ENCODE measurements around the gene ARHGEF16.

GRCh38 chr1:3507636-3508275 lies 53.3 kb downstream of the ARHGEF16 start:
- no peak for TF ChIP-seq POLR2A (IDR thresholded peaks at IDR 0.05; ENCODE audit: low read length)
- TF ChIP-seq GATA1 (IDR thresholded peaks at IDR 0.05; ENCODE audit: low read depth, low read length): no peak
